ENCODE data around the gene RSPH1. TPM values are rescaled to one million over a fixed set of nuclear protein-coding genes. Genes with fewer than 3 reads are reported as not detected.

Gene RSPH1
- total and polyA plus RNA-seq, 2 of the 8 experiments (the other 6 are each of a cell fraction or from before 2014, with no cell fraction given), result 0.24 TPM; not detected in 1

DNA sequence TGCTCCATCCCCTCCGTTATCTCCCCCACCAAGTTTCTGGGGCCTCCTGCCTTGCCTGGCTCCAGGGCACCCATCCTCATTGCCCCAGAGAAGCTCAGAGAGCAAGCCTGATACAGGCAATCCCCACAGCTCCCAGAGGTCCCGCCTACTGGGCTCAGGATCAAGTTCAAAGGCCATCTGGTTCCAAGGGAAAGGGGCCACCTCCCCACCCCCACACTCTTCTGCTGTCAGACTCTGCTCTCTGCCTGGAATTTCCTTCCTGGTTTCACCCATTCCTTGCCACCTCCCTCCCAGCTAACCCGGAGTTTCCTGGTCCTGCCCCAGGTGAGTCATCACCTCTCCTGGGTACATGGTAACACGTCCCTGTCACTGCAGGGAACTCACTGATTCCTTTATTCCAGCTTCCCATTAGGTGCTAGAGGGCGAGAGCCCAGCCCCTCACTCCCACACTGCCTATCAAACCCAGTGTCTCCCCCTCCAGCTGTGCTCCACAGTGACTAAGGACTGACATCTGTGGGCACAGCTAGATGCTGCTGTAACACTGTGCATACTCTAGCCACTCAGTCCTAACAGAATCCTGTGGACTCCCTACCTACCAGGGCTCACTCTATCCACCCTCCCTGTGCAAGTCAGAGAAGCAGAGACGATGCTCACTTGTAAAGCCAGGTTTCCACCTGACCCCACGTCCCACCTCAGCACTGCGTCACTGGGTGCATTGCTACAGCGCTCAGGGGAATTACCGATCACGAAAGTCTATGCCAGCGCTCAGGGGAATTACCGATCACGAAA, 21.8 kb downstream of the RSPH1 start (continued):
- TF ChIP-seq, protein P1, sequence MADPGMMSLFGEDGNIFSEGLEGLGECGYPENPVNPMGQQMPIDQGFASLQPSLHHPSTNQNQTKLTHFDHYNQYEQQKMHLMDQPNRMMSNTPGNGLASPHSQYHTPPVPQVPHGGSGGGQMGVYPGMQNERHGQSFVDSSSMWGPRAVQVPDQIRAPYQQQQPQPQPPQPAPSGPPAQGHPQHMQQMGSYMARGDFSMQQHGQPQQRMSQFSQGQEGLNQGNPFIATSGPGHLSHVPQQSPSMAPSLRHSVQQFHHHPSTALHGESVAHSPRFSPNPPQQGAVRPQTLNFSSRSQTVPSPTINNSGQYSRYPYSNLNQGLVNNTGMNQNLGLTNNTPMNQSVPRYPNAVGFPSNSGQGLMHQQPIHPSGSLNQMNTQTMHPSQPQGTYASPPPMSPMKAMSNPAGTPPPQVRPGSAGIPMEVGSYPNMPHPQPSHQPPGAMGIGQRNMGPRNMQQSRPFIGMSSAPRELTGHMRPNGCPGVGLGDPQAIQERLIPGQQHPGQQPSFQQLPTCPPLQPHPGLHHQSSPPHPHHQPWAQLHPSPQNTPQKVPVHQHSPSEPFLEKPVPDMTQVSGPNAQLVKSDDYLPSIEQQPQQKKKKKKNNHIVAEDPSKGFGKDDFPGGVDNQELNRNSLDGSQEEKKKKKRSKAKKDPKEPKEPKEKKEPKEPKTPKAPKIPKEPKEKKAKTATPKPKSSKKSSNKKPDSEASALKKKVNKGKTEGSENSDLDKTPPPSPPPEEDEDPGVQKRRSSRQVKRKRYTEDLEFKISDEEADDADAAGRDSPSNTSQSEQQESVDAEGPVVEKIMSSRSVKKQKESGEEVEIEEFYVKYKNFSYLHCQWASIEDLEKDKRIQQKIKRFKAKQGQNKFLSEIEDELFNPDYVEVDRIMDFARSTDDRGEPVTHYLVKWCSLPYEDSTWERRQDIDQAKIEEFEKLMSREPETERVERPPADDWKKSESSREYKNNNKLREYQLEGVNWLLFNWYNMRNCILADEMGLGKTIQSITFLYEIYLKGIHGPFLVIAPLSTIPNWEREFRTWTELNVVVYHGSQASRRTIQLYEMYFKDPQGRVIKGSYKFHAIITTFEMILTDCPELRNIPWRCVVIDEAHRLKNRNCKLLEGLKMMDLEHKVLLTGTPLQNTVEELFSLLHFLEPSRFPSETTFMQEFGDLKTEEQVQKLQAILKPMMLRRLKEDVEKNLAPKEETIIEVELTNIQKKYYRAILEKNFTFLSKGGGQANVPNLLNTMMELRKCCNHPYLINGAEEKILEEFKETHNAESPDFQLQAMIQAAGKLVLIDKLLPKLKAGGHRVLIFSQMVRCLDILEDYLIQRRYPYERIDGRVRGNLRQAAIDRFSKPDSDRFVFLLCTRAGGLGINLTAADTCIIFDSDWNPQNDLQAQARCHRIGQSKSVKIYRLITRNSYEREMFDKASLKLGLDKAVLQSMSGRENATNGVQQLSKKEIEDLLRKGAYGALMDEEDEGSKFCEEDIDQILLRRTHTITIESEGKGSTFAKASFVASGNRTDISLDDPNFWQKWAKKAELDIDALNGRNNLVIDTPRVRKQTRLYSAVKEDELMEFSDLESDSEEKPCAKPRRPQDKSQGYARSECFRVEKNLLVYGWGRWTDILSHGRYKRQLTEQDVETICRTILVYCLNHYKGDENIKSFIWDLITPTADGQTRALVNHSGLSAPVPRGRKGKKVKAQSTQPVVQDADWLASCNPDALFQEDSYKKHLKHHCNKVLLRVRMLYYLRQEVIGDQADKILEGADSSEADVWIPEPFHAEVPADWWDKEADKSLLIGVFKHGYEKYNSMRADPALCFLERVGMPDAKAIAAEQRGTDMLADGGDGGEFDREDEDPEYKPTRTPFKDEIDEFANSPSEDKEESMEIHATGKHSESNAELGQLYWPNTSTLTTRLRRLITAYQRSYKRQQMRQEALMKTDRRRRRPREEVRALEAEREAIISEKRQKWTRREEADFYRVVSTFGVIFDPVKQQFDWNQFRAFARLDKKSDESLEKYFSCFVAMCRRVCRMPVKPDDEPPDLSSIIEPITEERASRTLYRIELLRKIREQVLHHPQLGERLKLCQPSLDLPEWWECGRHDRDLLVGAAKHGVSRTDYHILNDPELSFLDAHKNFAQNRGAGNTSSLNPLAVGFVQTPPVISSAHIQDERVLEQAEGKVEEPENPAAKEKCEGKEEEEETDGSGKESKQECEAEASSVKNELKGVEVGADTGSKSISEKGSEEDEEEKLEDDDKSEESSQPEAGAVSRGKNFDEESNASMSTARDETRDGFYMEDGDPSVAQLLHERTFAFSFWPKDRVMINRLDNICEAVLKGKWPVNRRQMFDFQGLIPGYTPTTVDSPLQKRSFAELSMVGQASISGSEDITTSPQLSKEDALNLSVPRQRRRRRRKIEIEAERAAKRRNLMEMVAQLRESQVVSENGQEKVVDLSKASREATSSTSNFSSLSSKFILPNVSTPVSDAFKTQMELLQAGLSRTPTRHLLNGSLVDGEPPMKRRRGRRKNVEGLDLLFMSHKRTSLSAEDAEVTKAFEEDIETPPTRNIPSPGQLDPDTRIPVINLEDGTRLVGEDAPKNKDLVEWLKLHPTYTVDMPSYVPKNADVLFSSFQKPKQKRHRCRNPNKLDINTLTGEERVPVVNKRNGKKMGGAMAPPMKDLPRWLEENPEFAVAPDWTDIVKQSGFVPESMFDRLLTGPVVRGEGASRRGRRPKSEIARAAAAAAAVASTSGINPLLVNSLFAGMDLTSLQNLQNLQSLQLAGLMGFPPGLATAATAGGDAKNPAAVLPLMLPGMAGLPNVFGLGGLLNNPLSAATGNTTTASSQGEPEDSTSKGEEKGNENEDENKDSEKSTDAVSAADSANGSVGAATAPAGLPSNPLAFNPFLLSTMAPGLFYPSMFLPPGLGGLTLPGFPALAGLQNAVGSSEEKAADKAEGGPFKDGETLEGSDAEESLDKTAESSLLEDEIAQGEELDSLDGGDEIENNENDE (IDR thresholded peaks at IDR 0.05; ENCODE audit: insufficient replicate concordance, low read length), result no peak
- TF ChIP-seq JUND (IDR thresholded peaks at IDR 0.05; ENCODE audit: low read length), result peak; percentile 71
- TF ChIP-seq JUN (IDR thresholded peaks at IDR 0.05; ENCODE audit: low read depth, low read length), result no peak

Measured in H1 (cell line).